HUES64 (cell line): ENCODE results near the gene VASH2.

Source experiments
- H3K27ac ChIP-seq: 2 replicates; pipeline ENCODE4 v1.7.0; 2013; ENCODE audit warnings: low read depth, low read length, inconsistent platforms
- H3K27me3 ChIP-seq: 2 replicates; pipeline ENCODE4 v1.6.1; 2013; ENCODE audit warnings: mild to moderate bottlenecking, low read length; ENCODE audit not compliant: insufficient read depth
- H3K36me3 ChIP-seq: 2 replicates; pipeline ENCODE4 v1.6.1; 2013; ENCODE audit warnings: mild to moderate bottlenecking, low read length; ENCODE audit not compliant: insufficient read depth
- H3K4me1 ChIP-seq: 2 replicates; pipeline ENCODE4 v1.6.1; 2013; ENCODE audit warnings: mild to moderate bottlenecking, low read length, moderate library complexity; ENCODE audit not compliant: insufficient read depth
- H3K4me3 ChIP-seq: 2 replicates; pipeline ENCODE4 v1.5.1; 2013; ENCODE audit warnings: mild to moderate bottlenecking, low read length, moderate library complexity
- H3K9ac ChIP-seq: 2 replicates; pipeline ENCODE4 v1.6.1; 2013; ENCODE audit warnings: mild to moderate bottlenecking, low read depth, low read length
- H3K9me3 ChIP-seq: 2 replicates; pipeline ENCODE4 v1.6.1; 2013; ENCODE audit warnings: low read depth, low read length; ENCODE audit not compliant: insufficient read depth
- WGBS: fragments of 150-250, 120-280 bp; methylation state at CpG from one replicate; pipeline ENCODE4 v1.1.7; 2013; ENCODE audit warnings: missing lambda C conversion rate; 5-methylcytosine and 5-hydroxymethylcytosine counted together

Gene VASH2

GRCh38 chr1:212930986-212931678 lies 19.2 kb upstream of the VASH2 start:
- H3K4me3 ChIP-seq, result no peak overlapping the region
- no peak overlapping the region for H3K27ac ChIP-seq
- peaks cover 29% of the 10 kb centered on the region for H3K4me1 ChIP-seq
- H3K9ac ChIP-seq, result no peak overlapping the region
- H3K36me3 ChIP-seq, result no peaks in the 10 kb centered on the region
- H3K27me3 ChIP-seq, result no peaks in the 10 kb centered on the region
- WGBS, result 87% methylated on average over 10 of the region's 10 CpGs
- no peaks in the 10 kb centered on the region for H3K9me3 ChIP-seq

GRCh38 chr1:212933815-212934471 lies 16.4 kb upstream of the VASH2 start:
- Histone ChIP-seq H3K27ac (no peak overlapping the region), H3K9ac (no peak overlapping the region), H3K27me3 (no peaks in the 10 kb centered on the region), H3K36me3 (no peaks in the 10 kb centered on the region), H3K4me1 (peaks cover 16% of the 10 kb centered on the region), H3K4me3 (no peak overlapping the region), H3K9me3 (no peaks in the 10 kb centered on the region)
- 100% methylated on average over 1 of the region's 1 CpG for WGBS

GRCh38 chr1:212935387-212935981 lies 14.9 kb upstream of the VASH2 start:
- no peak overlapping the region for H3K4me3 ChIP-seq
- no peaks in the 10 kb centered on the region for H3K9me3 ChIP-seq
- H3K27me3 ChIP-seq, result no peaks in the 10 kb centered on the region
- H3K9ac ChIP-seq, result no peak overlapping the region
- WGBS, result 97% methylated on average over 6 of the region's 7 CpGs
- H3K27ac ChIP-seq, result no peak overlapping the region
- H3K4me1 ChIP-seq, result peaks cover 11% of the 10 kb centered on the region; the same call in 1 of the 2 replicates
- H3K36me3 ChIP-seq, result no peaks in the 10 kb centered on the region

- H3K36me3 ChIP-seq, result no peaks in the 10 kb centered on the region
- peaks cover 8% of the 10 kb centered on the region; the same call in 1 of the 2 replicates for H3K4me1 ChIP-seq
- H3K9ac ChIP-seq, result no peak overlapping the region
- no peaks in the 10 kb centered on the region for H3K27me3 ChIP-seq
- no peak overlapping the region for H3K4me3 ChIP-seq
- H3K9me3 ChIP-seq, result no peaks in the 10 kb centered on the region
- WGBS, result 97% methylated on average over 3 of the region's 3 CpGs
- H3K27ac ChIP-seq, result no peak overlapping the region
These were observed 13.3 kb upstream of the VASH2 start for GRCh38 chr1:212937034-212937433.

GRCh38 chr1:212938846-212939245 lies 11.5 kb upstream of the VASH2 start:
- Histone ChIP-seq H3K27me3 (no peaks in the 10 kb centered on the region), H3K36me3 (no peaks in the 10 kb centered on the region), H3K4me1 (peaks cover 2% of the 10 kb centered on the region; the same call in 1 of the 2 replicates), H3K4me3 (no peak overlapping the region), H3K9ac (no peak overlapping the region), H3K9me3 (no peaks in the 10 kb centered on the region), H3K27ac (no peak overlapping the region)
- 94% methylated on average over 6 of the region's 6 CpGs for WGBS

- no peaks in the 10 kb centered on the region for H3K36me3 ChIP-seq
- H3K9me3 ChIP-seq, result no peaks in the 10 kb centered on the region
- H3K4me3 ChIP-seq, result no peak overlapping the region
- no peaks in the 10 kb centered on the region for H3K27me3 ChIP-seq
- H3K4me1 ChIP-seq, result peaks cover 6% of the 10 kb centered on the region
- WGBS, result 89% methylated on average over 1 of the region's 1 CpG
- no peak overlapping the region for H3K9ac ChIP-seq
- H3K27ac ChIP-seq, result no peak overlapping the region
These were observed 8.9 kb upstream of the VASH2 start for GRCh38 chr1:212941452-212941851.

- Histone ChIP-seq H3K4me1 (peaks cover 6% of the 10 kb centered on the region), H3K27me3 (no peaks in the 10 kb centered on the region)
These were observed 7.5 kb upstream of the VASH2 start for GRCh38 chr1:212942679-212943392.

GRCh38 chr1:212943393-212943710 lies 7.0 kb upstream of the VASH2 start:
- Histone ChIP-seq H3K9me3 (no peaks in the 10 kb centered on the region), H3K4me1 (peaks cover 6% of the 10 kb centered on the region), H3K4me3 (no peak overlapping the region), H3K9ac (no peak overlapping the region), H3K27ac (no peak overlapping the region), H3K36me3 (no peaks in the 10 kb centered on the region), H3K27me3 (no peaks in the 10 kb centered on the region)
- 91% methylated on average over 4 of the region's 4 CpGs for WGBS

More at GRCh38 chr1:212942679-212943392, 7.5 kb upstream of the VASH2 start:
- WGBS, result 97% methylated on average over 6 of the region's 6 CpGs
- H3K9ac ChIP-seq, result no peak overlapping the region
- H3K9me3 ChIP-seq, result no peaks in the 10 kb centered on the region
- no peaks in the 10 kb centered on the region for H3K36me3 ChIP-seq
- no peak overlapping the region for H3K27ac ChIP-seq
- no peak overlapping the region for H3K4me3 ChIP-seq

GRCh38 chr1:212944229-212944901 lies 6.0 kb upstream of the VASH2 start:
- H3K36me3 ChIP-seq, result no peaks in the 10 kb centered on the region
- no peak overlapping the region for H3K4me3 ChIP-seq
- H3K27me3 ChIP-seq, result peaks cover 3% of the 10 kb centered on the region
- H3K27ac ChIP-seq, result no peak overlapping the region
- WGBS, result 92% methylated on average over 6 of the region's 6 CpGs
- H3K4me1 ChIP-seq, result peaks cover 6% of the 10 kb centered on the region
- H3K9ac ChIP-seq, result no peak overlapping the region
- H3K9me3 ChIP-seq, result no peaks in the 10 kb centered on the region

GRCh38 chr1:212945056-212945455 lies 5.3 kb upstream of the VASH2 start:
- no peak overlapping the region for H3K27ac ChIP-seq
- no peak overlapping the region for H3K9ac ChIP-seq
- H3K4me1 ChIP-seq, result peaks cover 11% of the 10 kb centered on the region
- no peak overlapping the region for H3K4me3 ChIP-seq
- peaks cover 8% of the 10 kb centered on the region for H3K27me3 ChIP-seq
- no peaks in the 10 kb centered on the region for H3K36me3 ChIP-seq
- 90% methylated on average over 2 of the region's 2 CpGs for WGBS
- H3K9me3 ChIP-seq, result no peaks in the 10 kb centered on the region
